Bone marrow (tissue), 2 donors: ENCODE measurements around the gene ZNF256.
A peak's percentile ranks its signal among the peaks of the same experiment; 100 is the strongest.

Source experiments
- DNase-seq, 2 donors: peaks; one replicate each; lab custom pipeline; 2025; lab: John Stamatoyannopoulos, UW

Gene ZNF256

GRCh38 chr19:57947419-57948134 lies at the start of gene ZNF256:
Gene ZNF256 (minus strand): TSS chr19:57947706. CDS start chr19:57947474, 232 bp downstream.
- DNase-seq: peak; percentile 32 to 93

GRCh38 chr19:57992841-57993240 lies 45.3 kb upstream of the ZNF256 start:
- DNase-seq: no peak

GRCh38 chr19:57978586-57979289 lies 31.2 kb upstream of the ZNF256 start:
- no peak for DNase-seq

GRCh38 chr19:57974434-57974833 lies 26.9 kb upstream of the ZNF256 start, which contains the start of gene C19orf18:
Gene C19orf18 (minus strand): TSS chr19:57974534. CDS start chr19:57974432, 102 bp downstream.
- no peak for DNase-seq

- no peak for DNase-seq
Observed at GRCh38 chr19:57964761-57965160, 17.3 kb upstream of the ZNF256 start.

- DNase-seq: no peak
Observed at GRCh38 chr19:57961785-57962184, 14.3 kb upstream of the ZNF256 start.

GRCh38 chr19:57954996-57955395 lies 7.5 kb upstream of the ZNF256 start:
- no peak for DNase-seq

GRCh38 chr19:57949702-57950101 lies 2.2 kb upstream of the ZNF256 start:
- no peak for DNase-seq

- DNase-seq: no peak
Observed at GRCh38 chr19:57949296-57949695, 1.8 kb upstream of the ZNF256 start.

- DNase-seq: no peak
Observed at GRCh38 chr19:57947088-57947418, 453 bp downstream of the ZNF256 start.

GRCh38 chr19:57946316-57946715 lies 1.2 kb downstream of the ZNF256 start:
- no peak for DNase-seq

GRCh38 chr19:57941593-57941992 lies 5.9 kb downstream of the ZNF256 start:
- no peak for DNase-seq

- DNase-seq: no peak
Observed at GRCh38 chr19:57935731-57936130, 11.8 kb downstream of the ZNF256 start.

- DNase-seq: no peak
Observed at GRCh38 chr19:57934820-57935665, 12.5 kb downstream of the ZNF256 start, which contains the start of gene ZNF418. Gene ZNF418 (minus strand): TSS chr19:57935402. CDS start chr19:57933822, 1,580 bp downstream.

- DNase-seq: no peak
Observed at GRCh38 chr19:57927587-57927986, 19.9 kb downstream of the ZNF256 start.

GRCh38 chr19:57916168-57916995 lies 31.1 kb downstream of the ZNF256 start, which contains the start of gene ZNF417:
Gene ZNF417 (minus strand): TSS chr19:57916592. CDS start chr19:57916411, 181 bp downstream.
- peak; percentile 45 to 89 for DNase-seq

GRCh38 chr19:57914531-57914930 lies 33.0 kb downstream of the ZNF256 start:
- no peak for DNase-seq

- DNase-seq: no peak
Observed at GRCh38 chr19:57907394-57907793, 40.1 kb downstream of the ZNF256 start.

- DNase-seq: no peak
Observed at GRCh38 chr19:57905258-57905657, 42.2 kb downstream of the ZNF256 start.

- DNase-seq: no peak
Observed at GRCh38 chr19:57903618-57904184, 43.8 kb downstream of the ZNF256 start.

- no peak for DNase-seq
Observed at GRCh38 chr19:57900311-57900710, 47.2 kb downstream of the ZNF256 start.
